SK-N-SH (cell line): ENCODE data around the gene POLR3GL. TPM values are rescaled to one million over a fixed set of nuclear protein-coding genes. Genes with fewer than 3 reads are reported as not detected.

Experiments
- CTCF ChIA-PET: fragments of 300-600, 350-600 bp; formaldehyde crosslinking; extraction: SDS; loops from one replicate; lab custom pipeline; 2021; lab: Yijun Ruan, JAX
- POLR2A ChIA-PET: fragments of 350-600 bp; sonication (Branson Sonifier 250); formaldehyde crosslinking; extraction: SDS; loops from one replicate; lab custom pipeline; 2020; ENCODE audit warnings: antibody characterized with exemption, inconsistent platforms; lab: Yijun Ruan, JAX
- DNase-seq: peaks from one replicate; pipeline ENCODE4 v3.0.0; 2012
- H2AFZ ChIP-seq: fragments of 200-600 bp; sonication (generic); 2 replicates; pipeline ENCODE4 v1.8.1; 2016; ENCODE audit warnings: antibody characterized with exemption, mild to moderate bottlenecking, low read depth
- H3F3A ChIP-seq: fragments of 200-600 bp; sonication (generic); replicated peaks from 2 replicates; pipeline ENCODE3; 2016; ENCODE audit warnings: antibody characterized with exemption, mild to moderate bottlenecking; ENCODE audit not compliant: insufficient read depth
- H3K27ac ChIP-seq, 2 experiments: fragments of 200-500 bp in 1 of 2; fragments of 200-600 bp in 1 of 2; sonication (Bioruptor generic) in 1 of 2; sonication (generic), shearing (Covaris generic) in 1 of 2; 2 replicates each; pipeline versions ENCODE4 v1.5.1 to v1.6.1; 2014 to 2016; ENCODE audit warnings: low read depth in 2 of 2, inconsistent platforms in 1 of 2, low read length in 1 of 2, mild to moderate bottlenecking in 1 of 2, mixed read lengths in 1 of 2
- H3K27me3 ChIP-seq: fragments of 200-600 bp; sonication (generic), shearing (Covaris generic); 2 replicates; pipeline ENCODE4 v1.6.1; 2016; ENCODE audit warnings: mixed run types; ENCODE audit not compliant: insufficient read depth
- H3K36me3 ChIP-seq, 2 experiments: fragments of 200-500 bp in 1 of 2; fragments of 200-600 bp in 1 of 2; sonication (Bioruptor generic) in 1 of 2; sonication (generic) in 1 of 2; replicated peaks in 1 of 2; 2 replicates each; pipeline versions ENCODE3 to v1.5.1; 2014 to 2016; ENCODE audit warnings: low read length in 1 of 2, mild to moderate bottlenecking in 1 of 2; ENCODE audit not compliant: insufficient read depth in 2 of 2, control insufficient read depth in 1 of 2
- H3K4me1 ChIP-seq, 2 experiments: fragments of 200-500 bp in 1 of 2; fragments of 200-600 bp in 1 of 2; sonication (Bioruptor generic) in 1 of 2; sonication (generic), shearing (Covaris generic) in 1 of 2; 2 replicates each; pipeline versions ENCODE4 v1.5.1 to v1.6.1; 2014 to 2016; ENCODE audit warnings: low read depth in 1 of 2, low read length in 1 of 2, mixed run types in 1 of 2; ENCODE audit not compliant: insufficient read depth in 2 of 2, control insufficient read depth in 1 of 2
- H3K4me2 ChIP-seq: fragments of 200-600 bp; sonication (generic), shearing (Covaris generic); 2 replicates; pipeline ENCODE4 v1.6.1; 2017; ENCODE audit warnings: mixed run types
- H3K4me3 ChIP-seq, 2 experiments: fragments of 200-500 bp in 1 of 2; fragments of 200-600 bp in 1 of 2; sonication (Bioruptor generic) in 1 of 2; sonication (generic), shearing (Covaris generic) in 1 of 2; 2 replicates each; pipeline versions ENCODE4 v1.5.1 to v1.8.1; 2014 to 2016; ENCODE audit warnings: low read depth in 2 of 2, inconsistent platforms in 1 of 2, low read length in 1 of 2, mild to moderate bottlenecking in 1 of 2, mixed read lengths in 1 of 2, moderate library complexity in 1 of 2
- H3K79me2 ChIP-seq: fragments of 200-600 bp; sonication (generic); 2 replicates; pipeline ENCODE4 v1.8.1; 2017; ENCODE audit warnings: mild to moderate bottlenecking; ENCODE audit not compliant: insufficient read depth
- H3K9ac ChIP-seq: fragments of 200-600 bp; sonication (generic); 2 replicates; pipeline ENCODE4 v1.6.1; 2017; ENCODE audit warnings: mixed run types
- H3K9me2 ChIP-seq: fragments of 200-600 bp; sonication (generic); 2 replicates; pipeline ENCODE4 v1.6.1; 2017; ENCODE audit warnings: mixed run types
- H3K9me3 ChIP-seq: fragments of 200-600 bp; sonication (generic); 2 replicates; pipeline ENCODE4 v1.6.1; 2017; ENCODE audit warnings: mixed run types, mild to moderate bottlenecking, moderate library complexity
- H4K20me1 ChIP-seq: fragments of 200-600 bp; sonication (generic); 2 replicates; pipeline ENCODE4 v1.6.1; 2017; ENCODE audit warnings: mild to moderate bottlenecking, mixed run types; ENCODE audit not compliant: insufficient read depth
- CHD2 ChIP-seq: fragments of 150-350 bp; IDR thresholded peaks from 2 replicates; pipeline ENCODE4 v1.6.1; 2018; ENCODE audit warnings: low read length; ENCODE audit not compliant: partially characterized antibody
- CTCF ChIP-seq: fragments of 200-600 bp; sonication (generic); IDR thresholded peaks from 2 replicates; pipeline ENCODE4 v1.6.1; 2017; ENCODE audit warnings: antibody characterized with exemption, mild to moderate bottlenecking, moderate library complexity
- ELF1 ChIP-seq: IDR thresholded peaks from 2 replicates; pipeline ENCODE4 v1.4.0; 2012
- EZH2phosphoT487 ChIP-seq: fragments of 200-600 bp; sonication (generic); IDR thresholded peaks from 2 replicates; pipeline ENCODE4 v1.6.1; 2017; ENCODE audit warnings: low read depth, mixed run types, mild to moderate bottlenecking, antibody characterized with exemption, moderate library complexity, borderline replicate concordance
- GABPA ChIP-seq: IDR thresholded peaks from 2 replicates; pipeline ENCODE4 v1.4.0; 2012; ENCODE audit warnings: low read depth, mild to moderate bottlenecking
- GATA2 ChIP-seq: sonication (generic); formaldehyde crosslinking; IDR thresholded peaks from 2 replicates; pipeline ENCODE4 v1.5.0; 2020; ENCODE audit warnings: mild to moderate bottlenecking, missing genetic modification reagents
- IRF3 ChIP-seq: fragments of 150-350 bp; IDR thresholded peaks from 2 replicates; pipeline ENCODE4 v1.6.1; 2016; ENCODE audit warnings: mild to moderate bottlenecking, low read depth, low read length
- MEF2A ChIP-seq: IDR thresholded peaks from 2 replicates; pipeline ENCODE4 v1.4.0; 2012; ENCODE audit warnings: low read depth, borderline replicate concordance
- MXI1 ChIP-seq: IDR thresholded peaks from 2 replicates; pipeline ENCODE4 v1.6.1; 2012; ENCODE audit warnings: mild to moderate bottlenecking, low read depth, low read length, improper control_type of control experiment
- NRF1 ChIP-seq: IDR thresholded peaks from 2 replicates; pipeline ENCODE4 v1.6.1; 2012; ENCODE audit warnings: low read depth, mild to moderate bottlenecking, low read length
- PBX3 ChIP-seq: IDR thresholded peaks from 2 replicates; pipeline ENCODE4; 2012
- POLR2AphosphoS5 ChIP-seq: IDR thresholded peaks from 2 replicates; pipeline ENCODE4 v1.6.1; 2012; ENCODE audit warnings: low read depth, low read length
- RAD21 ChIP-seq: IDR thresholded peaks from 2 replicates; pipeline ENCODE4 v1.6.1; 2012; ENCODE audit warnings: mild to moderate bottlenecking, low read length
- RFX5 ChIP-seq: IDR thresholded peaks from 2 replicates; pipeline ENCODE4 v1.6.1; 2012; ENCODE audit warnings: mild to moderate bottlenecking, improper control_type of control experiment, low read length
- RXRA ChIP-seq: IDR thresholded peaks from 2 replicates; pipeline ENCODE4 v1.4.0; 2012; ENCODE audit warnings: low read depth, mild to moderate bottlenecking, borderline replicate concordance
- SIN3A ChIP-seq: IDR thresholded peaks from 2 replicates; pipeline ENCODE4 v1.6.1; 2012; ENCODE audit warnings: low read depth, mild to moderate bottlenecking, low read length, moderate library complexity, borderline replicate concordance
- TCF12 ChIP-seq: IDR thresholded peaks from 2 replicates; pipeline ENCODE4 v1.4.0; 2012
- TEAD4 ChIP-seq: IDR thresholded peaks from 2 replicates; pipeline ENCODE4 v1.4.0; 2012; ENCODE audit warnings: mild to moderate bottlenecking, borderline replicate concordance; ENCODE audit not compliant: insufficient read depth
- USF2 ChIP-seq: fragments of 150-350 bp; IDR thresholded peaks from 2 replicates; pipeline ENCODE4 v1.6.1; 2017; ENCODE audit warnings: antibody characterized with exemption, low read length, low read depth, borderline replicate concordance
- YY1 ChIP-seq: IDR thresholded peaks from 2 replicates; pipeline ENCODE4 v1.4.0; 2012; ENCODE audit warnings: low read depth, mild to moderate bottlenecking
- ZBTB33 ChIP-seq: IDR thresholded peaks from 2 replicates; pipeline ENCODE4 v1.4.0; 2012; ENCODE audit warnings: low read depth, borderline replicate concordance
- WGBS: methylation state at CpG from one replicate; pipeline ENCODE4 v1.1.6; 2017; ENCODE audit warnings: low lambda C conversion rate; 5-methylcytosine and 5-hydroxymethylcytosine counted together
- polyA plus RNA-seq, 3 experiments: library from polyadenylated mRNA; depleted of rRNA; stranded (reverse); fragments of >200 nt; gene quantifications; 2 replicates each; pipeline ENCODE4 v1.2.3, GENCODE V29; 2012
- TF ChIP-seq, protein P1 (sequence below): IDR thresholded peaks from 2 replicates; pipeline ENCODE4 v1.4.0; 2012; ENCODE audit warnings: low read depth, borderline replicate concordance
- TF ChIP-seq, protein P2 (sequence below): IDR thresholded peaks from 2 replicates; pipeline ENCODE4 v1.4.0; 2012; ENCODE audit warnings: low read depth

Gene POLR3GL, protein sequence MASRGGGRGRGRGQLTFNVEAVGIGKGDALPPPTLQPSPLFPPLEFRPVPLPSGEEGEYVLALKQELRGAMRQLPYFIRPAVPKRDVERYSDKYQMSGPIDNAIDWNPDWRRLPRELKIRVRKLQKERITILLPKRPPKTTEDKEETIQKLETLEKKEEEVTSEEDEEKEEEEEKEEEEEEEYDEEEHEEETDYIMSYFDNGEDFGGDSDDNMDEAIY
- polyA plus RNA-seq (2012; rRNA removed) = 15.8 and 17.3 TPM in 2 replicates
- 18.3 and 24.3 TPM in 2 replicates for polyA plus RNA-seq (2012; cell fraction: cytosol; rRNA removed)
- polyA plus RNA-seq (2012; cell fraction: nucleus; rRNA removed) = 12.2 and 13.1 TPM in 2 replicates

GRCh38 chr1:145964328-145965118 lies at the start of gene POLR3GL, which contains the start of gene ANKRD34A:
Gene POLR3GL, plus strand, starts transcription at chr1:145964690. Its CDS starts 10,176 bp downstream, at chr1:145974866.
Gene ANKRD34A, minus strand, starts transcription at chr1:145964575. Its CDS starts 2,816 bp downstream, at chr1:145961759.
- Histone ChIP-seq H3K36me3 (peaks cover 0 to 7% of the 10 kb centered on the region in 2 experiments), H3K4me2 (peak within 1 kb of the TSS; percentile 95), H3K4me3 (peak within 1 kb of the TSS; percentile 77 to 78), H3K9me3 (no peaks in the 10 kb centered on the region), H3K4me1 (peaks cover 19 to 37% of the 10 kb centered on the region in 2 experiments), H3K79me2 (0 out of 2 replicates have a peak, but pooled peaks cover 4% of the 10 kb centered on the region), H4K20me1 (no peaks in the 10 kb centered on the region), H3K9me2 (no peaks in the 10 kb centered on the region), H2AFZ (peak within 1 kb of the TSS; percentile 92), H3K27me3 (no peaks in the 10 kb centered on the region), H3K27ac (peak within 1 kb of the TSS; percentile 83 to 98), H3K9ac (peak within 1 kb of the TSS; percentile 56), H3F3A (peaks cover 24% of the 10 kb centered on the region)
- WGBS = 3% methylated on average over 10 of the region's 37 CpGs
- ChIA-PET CTCF (interaction anchor here (0.7 to 3.3 kb wide), 12 partner anchors 11 to 119 kb away, joined by 3 to 16 read pairs (median 4); partner anchors contain the start of genes NUDT17 and RBM8A), POLR2A (interaction anchor here (0.6 to 3.8 kb wide), 5 partner anchors 15 to 118 kb away, joined by 3 to 31 read pairs (median 8); partner anchors contain the start of genes PEX11B, PIAS3 and RBM8A)
- DNase-seq = peak; percentile 86
- TF ChIP-seq CTCF = no peak
- no peak for TF ChIP-seq PBX3
- no peak for TF ChIP-seq RXRA
- no peak for TF ChIP-seq NRF1
- TF ChIP-seq CHD2 = no peak
- TF ChIP-seq TCF12 = 0 out of 2 replicates have a peak, but pooled peaks have one; percentile 6
- no peak for TF ChIP-seq MEF2A
- peak; percentile 19; the same call in 1 of the 2 replicates for TF ChIP-seq SIN3A
- no peak for TF ChIP-seq TEAD4
- peak; percentile 36 for TF ChIP-seq ELF1
- no peak for TF ChIP-seq YY1
- no peak for TF ChIP-seq ZBTB33
- TF ChIP-seq MXI1 = no peak
- no peak for TF ChIP-seq GATA2
- peak; percentile 65 for TF ChIP-seq GABPA
- peak; percentile 88 for TF ChIP-seq POLR2AphosphoS5
- TF ChIP-seq IRF3 = no peak
- TF ChIP-seq RFX5 = peak; percentile 32; the same call in 1 of the 2 replicates
- no peak for TF ChIP-seq USF2
- TF ChIP-seq, protein P1, sequence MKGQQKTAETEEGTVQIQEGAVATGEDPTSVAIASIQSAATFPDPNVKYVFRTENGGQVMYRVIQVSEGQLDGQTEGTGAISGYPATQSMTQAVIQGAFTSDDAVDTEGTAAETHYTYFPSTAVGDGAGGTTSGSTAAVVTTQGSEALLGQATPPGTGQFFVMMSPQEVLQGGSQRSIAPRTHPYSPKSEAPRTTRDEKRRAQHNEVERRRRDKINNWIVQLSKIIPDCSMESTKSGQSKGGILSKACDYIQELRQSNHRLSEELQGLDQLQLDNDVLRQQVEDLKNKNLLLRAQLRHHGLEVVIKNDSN = no peak; the same call in 1 of the 2 replicates
- TF ChIP-seq EZH2phosphoT487 = no peak
- no peak for TF ChIP-seq RAD21
- TF ChIP-seq, protein P2, sequence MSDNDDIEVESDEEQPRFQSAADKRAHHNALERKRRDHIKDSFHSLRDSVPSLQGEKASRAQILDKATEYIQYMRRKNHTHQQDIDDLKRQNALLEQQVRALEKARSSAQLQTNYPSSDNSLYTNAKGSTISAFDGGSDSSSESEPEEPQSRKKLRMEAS = peak; percentile 30; the same call in 1 of the 2 replicates
